ENCODE data around the gene RIMS4.

RIMS4 gene

DNA sequence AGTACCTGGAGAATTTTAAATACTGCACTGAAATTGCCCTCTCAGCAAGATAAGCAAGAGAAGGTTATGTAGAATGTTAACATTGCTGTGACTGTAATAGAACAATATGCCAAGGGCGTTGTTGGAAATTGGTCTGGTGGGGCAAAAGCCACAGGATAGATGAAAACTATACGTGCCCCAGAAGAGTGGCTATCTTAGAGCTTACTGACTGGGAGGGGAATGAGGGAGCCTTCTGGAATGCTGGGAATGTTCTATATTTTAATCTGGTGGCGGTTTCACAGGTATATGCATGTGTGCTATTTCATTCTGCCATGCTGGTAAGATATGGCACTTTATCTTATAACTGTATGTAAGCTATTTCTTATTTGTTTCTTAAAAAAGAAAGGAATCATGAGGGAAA lies 39.9 kb upstream of the RIMS4 start:
- TF ChIP-seq, protein P1, sequence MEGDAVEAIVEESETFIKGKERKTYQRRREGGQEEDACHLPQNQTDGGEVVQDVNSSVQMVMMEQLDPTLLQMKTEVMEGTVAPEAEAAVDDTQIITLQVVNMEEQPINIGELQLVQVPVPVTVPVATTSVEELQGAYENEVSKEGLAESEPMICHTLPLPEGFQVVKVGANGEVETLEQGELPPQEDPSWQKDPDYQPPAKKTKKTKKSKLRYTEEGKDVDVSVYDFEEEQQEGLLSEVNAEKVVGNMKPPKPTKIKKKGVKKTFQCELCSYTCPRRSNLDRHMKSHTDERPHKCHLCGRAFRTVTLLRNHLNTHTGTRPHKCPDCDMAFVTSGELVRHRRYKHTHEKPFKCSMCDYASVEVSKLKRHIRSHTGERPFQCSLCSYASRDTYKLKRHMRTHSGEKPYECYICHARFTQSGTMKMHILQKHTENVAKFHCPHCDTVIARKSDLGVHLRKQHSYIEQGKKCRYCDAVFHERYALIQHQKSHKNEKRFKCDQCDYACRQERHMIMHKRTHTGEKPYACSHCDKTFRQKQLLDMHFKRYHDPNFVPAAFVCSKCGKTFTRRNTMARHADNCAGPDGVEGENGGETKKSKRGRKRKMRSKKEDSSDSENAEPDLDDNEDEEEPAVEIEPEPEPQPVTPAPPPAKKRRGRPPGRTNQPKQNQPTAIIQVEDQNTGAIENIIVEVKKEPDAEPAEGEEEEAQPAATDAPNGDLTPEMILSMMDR (IDR thresholded peaks at IDR 0.05; ENCODE audit: control extremely low read depth, extremely low read depth, low read depth, missing control alignments), result no peak
- no peak for DNase-seq (ENCODE audit: extremely low spot score)
- ChIA-PET CTCF (interaction anchor here (1.3 kb wide), 1 partner anchor 16 kb away, joined by 3 read pairs; no protein-coding TSS in a partner anchor), POLR2A (no interaction called here)

DNA sequence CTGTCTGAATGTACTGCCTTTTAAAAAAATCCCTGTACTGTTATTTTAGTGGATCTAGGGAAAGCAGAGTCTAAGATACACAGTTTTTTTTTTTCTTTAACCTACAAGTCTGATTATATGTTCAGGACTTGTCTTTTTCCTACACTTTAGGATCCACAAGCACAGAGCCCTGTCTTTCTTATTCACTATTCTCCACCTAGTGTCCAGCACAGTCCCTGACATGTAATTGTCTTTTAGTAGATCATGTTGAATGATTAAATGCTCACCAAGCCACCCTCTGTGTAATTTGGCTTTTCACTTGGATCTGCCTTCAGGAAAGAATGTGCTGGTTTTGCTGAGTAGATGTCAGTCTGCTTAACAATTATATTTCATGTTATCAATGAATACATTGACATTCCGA lies 39.4 kb upstream of the RIMS4 start:
- TF ChIP-seq, protein P1 (IDR thresholded peaks at IDR 0.05; ENCODE audit: control extremely low read depth, extremely low read depth, low read depth, missing control alignments), result no peak
- POLR2A ChIA-PET, result no interaction called here
- CTCF ChIA-PET, result interaction anchor here (1.3 kb wide), 1 partner anchor 17 kb away, joined by 3 read pairs; no protein-coding TSS in a partner anchor
- DNase-seq (ENCODE audit: extremely low spot score), result no peak

DNA sequence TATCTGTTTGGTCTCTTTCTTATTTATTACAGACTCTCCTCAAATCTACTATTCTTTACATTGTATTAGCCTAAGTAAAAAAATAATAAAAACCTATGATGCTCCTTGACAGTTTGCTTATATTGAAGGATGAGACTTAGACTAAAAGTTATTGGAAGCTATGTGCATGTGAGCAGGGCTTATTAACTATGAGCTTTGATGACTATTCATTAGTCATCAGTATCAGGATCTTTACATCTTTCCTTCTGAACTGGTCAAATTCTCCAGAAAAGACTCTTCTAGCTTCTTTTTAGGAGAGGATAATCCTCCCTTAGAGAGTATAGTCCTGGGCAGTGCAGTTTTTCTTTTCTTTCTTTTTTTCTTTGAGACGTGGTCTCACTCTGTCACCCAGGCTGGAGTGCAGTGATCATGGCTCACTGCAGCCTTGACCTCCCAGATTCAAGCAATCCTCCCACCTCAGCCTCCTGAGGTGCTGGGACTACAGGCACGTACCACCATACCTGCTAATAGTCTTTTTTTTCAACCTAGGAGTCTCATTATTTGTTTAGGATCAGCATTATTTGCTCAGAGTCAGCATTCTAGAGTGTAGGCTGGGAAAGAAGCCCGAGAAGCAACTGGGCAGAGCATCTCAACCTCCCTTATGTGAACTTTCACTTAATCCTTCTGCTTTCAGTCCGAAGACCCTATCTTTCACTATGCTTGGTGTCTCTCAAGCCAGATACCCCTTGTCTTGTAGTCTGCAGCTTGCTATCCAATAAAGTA lies 38.1 kb upstream of the RIMS4 start:
- CTCF ChIA-PET, result interaction anchor here (1.0 to 1.4 kb wide), 2 partner anchors 9 kb away, joined by 3 to 4 read pairs; no protein-coding TSS in a partner anchor
- TF ChIP-seq, protein P1 (IDR thresholded peaks at IDR 0.05; ENCODE audit: control extremely low read depth, extremely low read depth, low read depth, missing control alignments), result no peak
- DNase-seq (ENCODE audit: extremely low spot score), result no peak
- POLR2A ChIA-PET, result no interaction called here

DNA sequence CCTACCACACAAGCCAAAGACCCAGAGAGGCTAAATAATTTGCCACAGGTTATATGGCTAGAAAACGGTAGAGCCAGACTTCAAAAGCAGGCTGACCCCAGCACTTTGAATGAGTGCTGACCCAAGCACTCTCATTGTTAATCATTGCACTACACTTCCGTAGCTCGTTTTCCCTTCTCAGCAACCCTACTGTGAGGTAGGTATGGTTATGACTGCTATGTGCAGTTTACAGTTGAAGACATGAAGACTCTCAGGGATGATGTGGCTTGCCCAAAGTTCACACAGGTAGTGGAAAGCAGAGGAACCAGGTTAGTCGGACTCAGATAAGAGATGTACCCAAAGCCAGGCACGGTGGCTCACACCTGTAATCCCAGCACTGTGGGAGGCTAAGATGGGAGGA lies 33.5 kb upstream of the RIMS4 start:
- POLR2A ChIA-PET, result no interaction called here
- no peak for DNase-seq (ENCODE audit: extremely low spot score)
- CTCF ChIA-PET, result no interaction called here
- TF ChIP-seq, protein P1 (IDR thresholded peaks at IDR 0.05; ENCODE audit: control extremely low read depth, extremely low read depth, low read depth, missing control alignments), result no peak

DNA sequence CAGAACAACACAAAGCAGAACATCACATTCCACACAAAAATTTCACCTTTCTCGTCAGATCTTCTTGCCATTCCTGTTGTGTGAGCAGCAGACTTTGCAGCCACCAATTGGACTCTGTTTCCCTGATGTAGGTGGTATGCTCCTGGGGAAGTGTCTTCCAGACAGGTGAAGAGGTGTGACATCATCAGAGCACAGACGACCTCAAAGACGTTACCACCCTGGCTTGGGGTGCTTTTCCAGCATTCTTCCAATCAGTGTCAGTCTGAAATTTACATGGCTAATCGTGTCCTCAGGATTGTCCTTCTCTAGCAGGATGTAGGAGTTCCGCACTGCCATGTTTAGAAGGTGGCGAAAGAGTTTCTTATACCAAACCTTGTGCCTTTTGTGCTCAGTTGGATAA lies 31.6 kb upstream of the RIMS4 start:
- ChIA-PET CTCF (no interaction called here), POLR2A (no interaction called here)
- no peak for DNase-seq (ENCODE audit: extremely low spot score)
- TF ChIP-seq, protein P1 (IDR thresholded peaks at IDR 0.05; ENCODE audit: control extremely low read depth, extremely low read depth, low read depth, missing control alignments), result no peak

DNA sequence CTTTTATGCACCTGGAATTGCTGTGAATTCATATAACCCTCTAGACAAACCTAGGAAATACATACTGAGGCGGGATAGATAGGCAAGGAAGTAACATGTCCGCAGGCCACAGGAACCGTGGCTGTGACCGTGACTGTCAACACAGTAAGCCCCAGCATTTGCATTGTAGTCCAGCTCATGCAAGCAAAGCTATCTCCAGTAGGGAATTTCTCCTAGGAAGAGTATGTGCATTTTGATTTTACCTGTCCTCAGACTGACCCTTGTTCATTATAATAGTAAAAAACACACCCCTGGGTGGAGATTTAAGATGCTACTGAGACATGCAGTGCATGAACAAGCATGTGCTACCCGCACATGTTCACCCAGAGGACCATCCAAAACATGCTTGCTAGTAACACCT lies 30.5 kb upstream of the RIMS4 start:
- TF ChIP-seq, protein P1 (IDR thresholded peaks at IDR 0.05; ENCODE audit: control extremely low read depth, extremely low read depth, low read depth, missing control alignments), result no peak
- no peak for DNase-seq (ENCODE audit: extremely low spot score)
- CTCF ChIA-PET, result interaction anchor here (1.4 to 1.5 kb wide), 2 partner anchors 26 to 93 kb away, joined by 3 to 4 read pairs; no protein-coding TSS in a partner anchor
- POLR2A ChIA-PET, result no interaction called here

All from GM10248 (cell line).